ENCODE measurements around the gene TLCD3B. TPM values are rescaled to one million over a fixed set of nuclear protein-coding genes. Genes with fewer than 3 reads are reported as not detected.

TLCD3B gene
- total and polyA plus RNA-seq, 2 of the 4 experiments (the other 2 are of a cell fraction): 0.19 TPM; not detected in 1

DNA sequence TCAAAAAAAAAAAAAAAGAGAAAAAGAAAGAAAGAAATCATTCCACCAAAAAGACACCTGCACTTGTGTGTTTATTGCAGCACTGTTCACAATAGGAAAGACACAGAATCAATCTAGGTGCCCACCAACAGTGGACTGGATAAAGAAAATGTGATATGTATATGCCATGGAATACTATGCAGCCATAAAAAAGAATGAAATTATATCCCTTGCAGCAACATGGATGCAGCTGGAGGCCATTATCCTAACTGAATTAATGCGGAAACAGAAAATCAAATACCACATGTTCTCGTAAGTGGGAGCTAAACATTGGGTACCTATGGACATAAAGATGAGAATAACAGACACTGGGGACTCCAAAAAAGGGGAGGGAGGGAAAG is 13.8 kb downstream of the TLCD3B start:
- Histone ChIP-seq H2BK15ac (ENCODE audit: low read depth, low read length) (no peak overlapping the region), H3K14ac (replicated peaks; ENCODE audit: low read depth, low read length) (no peak overlapping the region), H3K9ac (ENCODE audit: low read depth, low read length) (no peak overlapping the region), H2AK5ac (ENCODE audit: low read depth, low read length) (no peak overlapping the region), H3K56ac (ENCODE audit: extremely low read depth, insufficient read depth, low read length) (no peak overlapping the region), H2BK20ac (ENCODE audit: low read depth, low read length) (no peak overlapping the region), H3K4ac (ENCODE audit: low read depth, low read length) (no peak overlapping the region), H3K79me1 (ENCODE audit: low read depth in 1 of 2, low read length in 2 of 2) (no peaks in the 10 kb centered on the region), H3K18ac (ENCODE audit: low read depth, low read length) (no peak overlapping the region), H3K4me3 (ENCODE audit: insufficient read depth, low read depth, low read length) (no peak overlapping the region), H3K9me3 (ENCODE audit: control insufficient read depth, insufficient read depth, low read length) (no peaks in the 10 kb centered on the region), H4K20me1 (ENCODE audit: insufficient read depth, low read length) (no peaks in the 10 kb centered on the region), H3K27ac (ENCODE audit: insufficient read depth, low read length) (no peak overlapping the region), H2AFZ (replicated peaks; ENCODE audit: low read length, poor library complexity) (no peak overlapping the region), H4K5ac (ENCODE audit: low read depth, low read length) (no peak overlapping the region), H3K36me3 (ENCODE audit: control insufficient read depth, insufficient read depth, low read length) (no peaks in the 10 kb centered on the region), H2AK9ac (replicated peaks; ENCODE audit: low read depth, low read length, poor library complexity) (no peak overlapping the region), H2BK5ac (ENCODE audit: low read depth, low read length, poor library complexity, severe bottlenecking) (no peak overlapping the region), H3K9me1 (ENCODE audit: insufficient read depth, low read length) (no peaks in the 10 kb centered on the region), H3K27me3 (ENCODE audit: control insufficient read depth, insufficient read depth, low read length) (peaks cover under 1% of the 10 kb centered on the region; the same call in 1 of the 2 replicates), H4K91ac (ENCODE audit: insufficient read depth, low read depth, low read length) (no peak overlapping the region), H3K23ac (ENCODE audit: low read depth, low read length) (no peak overlapping the region), H3K4me2 (ENCODE audit: low read depth, low read length) (no peak overlapping the region), H2BK120ac (ENCODE audit: low read depth, low read length) (no peak overlapping the region), H3K4me1 (ENCODE audit: control insufficient read depth, insufficient read depth, low read length) (no peaks in the 10 kb centered on the region), H4K8ac (ENCODE audit: low read depth in 2 of 2, low read length in 2 of 2) (no peak overlapping the region)
- in situ Hi-C loops (cut with MboI; ENCODE audit: low sequenced_read_pairs) (no loop called here), dilution Hi-C loops (cut with HindIII; ENCODE audit: low sequenced_read_pairs, unreplicated experiment) (no loop called here), intact Hi-C loops (cut with micrococcal nuclease) (no loop called here)
- CTCF ChIA-PET: no interaction called here
- WGBS, 2 experiments (ENCODE audit: extremely low coverage in 2 of 2, insufficient read length in 1 of 2): no CpG with 5 or more reads among the region's 2 CpGs
- TF ChIP-seq RAD21 (IDR thresholded peaks at IDR 0.05; ENCODE audit: low read length): no peak
- TF ChIP-seq MAZ (IDR thresholded peaks at IDR 0.05; ENCODE audit: borderline replicate concordance, low read depth, low read length): no peak
- TF ChIP-seq RFX5 (IDR thresholded peaks at IDR 0.05; ENCODE audit: low read depth, low read length): no peak
- TF ChIP-seq, protein P1, sequence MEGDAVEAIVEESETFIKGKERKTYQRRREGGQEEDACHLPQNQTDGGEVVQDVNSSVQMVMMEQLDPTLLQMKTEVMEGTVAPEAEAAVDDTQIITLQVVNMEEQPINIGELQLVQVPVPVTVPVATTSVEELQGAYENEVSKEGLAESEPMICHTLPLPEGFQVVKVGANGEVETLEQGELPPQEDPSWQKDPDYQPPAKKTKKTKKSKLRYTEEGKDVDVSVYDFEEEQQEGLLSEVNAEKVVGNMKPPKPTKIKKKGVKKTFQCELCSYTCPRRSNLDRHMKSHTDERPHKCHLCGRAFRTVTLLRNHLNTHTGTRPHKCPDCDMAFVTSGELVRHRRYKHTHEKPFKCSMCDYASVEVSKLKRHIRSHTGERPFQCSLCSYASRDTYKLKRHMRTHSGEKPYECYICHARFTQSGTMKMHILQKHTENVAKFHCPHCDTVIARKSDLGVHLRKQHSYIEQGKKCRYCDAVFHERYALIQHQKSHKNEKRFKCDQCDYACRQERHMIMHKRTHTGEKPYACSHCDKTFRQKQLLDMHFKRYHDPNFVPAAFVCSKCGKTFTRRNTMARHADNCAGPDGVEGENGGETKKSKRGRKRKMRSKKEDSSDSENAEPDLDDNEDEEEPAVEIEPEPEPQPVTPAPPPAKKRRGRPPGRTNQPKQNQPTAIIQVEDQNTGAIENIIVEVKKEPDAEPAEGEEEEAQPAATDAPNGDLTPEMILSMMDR (conservative IDR thresholded peaks at IDR 0.05; ENCODE audit: low read depth, low read length): no peak
- TF ChIP-seq CHD1 (IDR thresholded peaks at IDR 0.05; ENCODE audit: low read depth, low read length): no peak
- TF ChIP-seq, protein P2, sequence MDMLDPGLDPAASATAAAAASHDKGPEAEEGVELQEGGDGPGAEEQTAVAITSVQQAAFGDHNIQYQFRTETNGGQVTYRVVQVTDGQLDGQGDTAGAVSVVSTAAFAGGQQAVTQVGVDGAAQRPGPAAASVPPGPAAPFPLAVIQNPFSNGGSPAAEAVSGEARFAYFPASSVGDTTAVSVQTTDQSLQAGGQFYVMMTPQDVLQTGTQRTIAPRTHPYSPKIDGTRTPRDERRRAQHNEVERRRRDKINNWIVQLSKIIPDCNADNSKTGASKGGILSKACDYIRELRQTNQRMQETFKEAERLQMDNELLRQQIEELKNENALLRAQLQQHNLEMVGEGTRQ (IDR thresholded peaks at IDR 0.05; ENCODE audit: low read depth, low read length): no peak
- no peak for TF ChIP-seq SMC3 (IDR thresholded peaks at IDR 0.05; ENCODE audit: low read depth, low read length)
- TF ChIP-seq MXI1 (IDR thresholded peaks at IDR 0.05; ENCODE audit: borderline replicate concordance, low read depth, low read length): no peak
- TF ChIP-seq POLR2A (IDR thresholded peaks at IDR 0.05; ENCODE audit: low read depth, low read length): no peak
- BruUV-seq (replicated peaks): no TSS peak
- POLR2A ChIA-PET (ENCODE audit: unreplicated experiment): no interaction called here
- DNase-seq (no peak), ATAC-seq (ENCODE audit: low read depth) (no peak)
